Stomach (tissue), 4 donors: ENCODE results near the gene SCARB2.

Experiments
- CTCF ChIP-seq, 7 experiments: fragments of 450-650 bp in 4 of 7; fragments of 200-600 bp in 3 of 7; sonication (generic) in 3 of 7; IDR thresholded peaks; one replicate each; pipeline ENCODE4 v1.5.1; 2016 to 2019; ENCODE audit warnings: antibody characterized with exemption in 7 of 7, control low read depth in 2 of 7, mild to moderate bottlenecking in 1 of 7
- POLR2AphosphoS5 ChIP-seq, 3 donors: sonication (generic); formaldehyde crosslinking; IDR thresholded peaks; one replicate each; pipeline ENCODE4 v1.6.1; 2016; ENCODE audit warnings: antibody characterized with exemption in 3 of 3

- TF ChIP-seq POLR2AphosphoS5 (IDR thresholded peaks at IDR 0.05) (no peak), CTCF (IDR thresholded peaks at IDR 0.05) (no peak)
These were observed 21.4 kb downstream of the SCARB2 start for GRCh38 chr4:76192236-76192635.
